ENCODE data around the gene SF1.

DNA sequence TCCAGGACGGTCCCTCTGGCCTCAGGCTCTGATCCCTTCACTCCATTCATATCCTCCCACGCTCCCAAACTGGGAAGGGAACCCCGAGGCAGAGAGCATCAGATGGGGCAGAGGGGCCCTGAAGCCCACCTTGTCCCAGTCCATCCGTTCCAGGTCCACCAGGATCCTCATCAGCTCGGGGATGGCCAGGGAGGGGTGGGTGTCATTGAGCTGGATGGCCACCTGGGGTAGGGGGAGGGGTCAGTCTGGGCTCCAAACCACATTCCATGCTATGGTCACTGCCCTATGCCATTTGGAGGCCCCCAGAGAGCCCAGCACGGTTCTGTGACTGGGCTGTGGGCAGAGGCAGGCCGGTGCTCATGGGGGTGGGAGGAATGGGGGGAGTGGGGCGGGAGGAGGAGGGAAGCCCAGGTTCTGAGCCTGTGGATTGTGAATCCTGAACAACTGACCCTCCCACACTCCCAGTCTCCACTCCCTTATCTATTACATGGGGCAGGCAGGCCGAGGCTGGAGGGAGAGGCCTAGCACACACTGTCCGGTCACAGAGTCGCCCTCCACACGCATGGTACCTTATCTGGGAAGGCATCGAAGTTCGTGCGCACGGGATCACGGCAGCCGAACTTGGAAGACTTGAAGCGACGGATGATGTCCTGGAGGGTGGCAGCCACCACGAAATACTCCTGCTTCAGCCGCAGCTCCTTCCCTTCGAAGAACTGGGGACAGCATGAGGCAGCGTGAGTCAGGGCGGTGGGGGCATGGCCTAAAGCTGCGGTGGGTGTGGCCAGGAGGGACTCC is 24.0 kb downstream of the SF1 start:
- TF ChIP-seq EZH2 (IDR thresholded peaks at IDR 0.05; ENCODE audit: borderline replicate concordance, low read depth, low read length, severe bottlenecking) (no peak), POLR2A (IDR thresholded peaks at IDR 0.05; ENCODE audit: low read depth, low read length) (no peak), GATA2 (IDR thresholded peaks at IDR 0.05; ENCODE audit: insufficient read depth, insufficient read length, low read depth, low read length) (no peak), POLR2AphosphoS5 (IDR thresholded peaks at IDR 0.05; ENCODE audit: insufficient read depth, low read depth, low read length) (no peak), FOS (IDR thresholded peaks at IDR 0.05; ENCODE audit: borderline replicate concordance, insufficient read depth, low read length) (no peak), MYC (IDR thresholded peaks at IDR 0.05; ENCODE audit: low read depth, low read length) (no peak)
- TF ChIP-seq, protein P1, sequence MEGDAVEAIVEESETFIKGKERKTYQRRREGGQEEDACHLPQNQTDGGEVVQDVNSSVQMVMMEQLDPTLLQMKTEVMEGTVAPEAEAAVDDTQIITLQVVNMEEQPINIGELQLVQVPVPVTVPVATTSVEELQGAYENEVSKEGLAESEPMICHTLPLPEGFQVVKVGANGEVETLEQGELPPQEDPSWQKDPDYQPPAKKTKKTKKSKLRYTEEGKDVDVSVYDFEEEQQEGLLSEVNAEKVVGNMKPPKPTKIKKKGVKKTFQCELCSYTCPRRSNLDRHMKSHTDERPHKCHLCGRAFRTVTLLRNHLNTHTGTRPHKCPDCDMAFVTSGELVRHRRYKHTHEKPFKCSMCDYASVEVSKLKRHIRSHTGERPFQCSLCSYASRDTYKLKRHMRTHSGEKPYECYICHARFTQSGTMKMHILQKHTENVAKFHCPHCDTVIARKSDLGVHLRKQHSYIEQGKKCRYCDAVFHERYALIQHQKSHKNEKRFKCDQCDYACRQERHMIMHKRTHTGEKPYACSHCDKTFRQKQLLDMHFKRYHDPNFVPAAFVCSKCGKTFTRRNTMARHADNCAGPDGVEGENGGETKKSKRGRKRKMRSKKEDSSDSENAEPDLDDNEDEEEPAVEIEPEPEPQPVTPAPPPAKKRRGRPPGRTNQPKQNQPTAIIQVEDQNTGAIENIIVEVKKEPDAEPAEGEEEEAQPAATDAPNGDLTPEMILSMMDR (IDR thresholded peaks at IDR 0.05; ENCODE audit: extremely low read depth in 1 of 2, insufficient read depth in 1 of 2, low read depth in 1 of 2, low read length in 2 of 2): no peak
- TF ChIP-seq, protein P2, sequence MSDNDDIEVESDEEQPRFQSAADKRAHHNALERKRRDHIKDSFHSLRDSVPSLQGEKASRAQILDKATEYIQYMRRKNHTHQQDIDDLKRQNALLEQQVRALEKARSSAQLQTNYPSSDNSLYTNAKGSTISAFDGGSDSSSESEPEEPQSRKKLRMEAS (IDR thresholded peaks at IDR 0.05; ENCODE audit: insufficient read depth, insufficient read length): no peak

Data from endothelial cell of umbilical vein (primary cell).